K562 (cell line): Measurements from ENCODE around the gene BLTP3B. TPM values are rescaled to one million over a fixed set of nuclear protein-coding genes. Genes with fewer than 3 reads are reported as not detected.

Experiments
- ATAC-seq: fragments of 200-7000 bp; cut with Tn5 transposase; 3 replicates; pipeline ENCODE4 v1.9.1; 2020; ENCODE audit warnings: moderate library complexity
- BruUV-seq: library from RNA; stranded (reverse); fragments of 400-500 nt; replicated peaks from 2 replicates; lab custom pipeline; 2021; lab: Mats Ljungman, UMichigan
- CTCF ChIA-PET: fragments of 300-600 bp; formaldehyde crosslinking; extraction: SDS; loops from one replicate; lab custom pipeline; 2021; ENCODE audit warnings: low intra/inter-chr PET ratio; lab: Yijun Ruan, JAX
- POLR2A ChIA-PET: fragments of 300-600, 350-650 bp; sonication (Branson Sonifier 250); formaldehyde crosslinking; extraction: SDS; loops from one replicate; lab custom pipeline; 2021; ENCODE audit warnings: antibody characterized with exemption, inconsistent platforms; lab: Yijun Ruan, JAX
- DNase-seq, 4 experiments: peaks; one replicate each; pipeline versions ENCODE4 v3.0.0 to v3.0.0-alpha.2; 2011 to 2018; ENCODE audit warnings: low spot score in 3 of 4, mixed read lengths in 3 of 4; ENCODE audit errors: extremely low read depth in 1 of 4
- FAIRE-seq: peaks from 2 replicates; lab custom pipeline; 2011; peaks lifted over from hg19 to GRCh38; lab: Jason Lieb, UNC
- H2AFZ ChIP-seq: 2 replicates; pipeline ENCODE4 v1.6.0; 2011; ENCODE audit warnings: low read depth, low read length, control low read depth, inconsistent platforms
- H3K27ac ChIP-seq: fragments of 200-600 bp; 3 replicates; pipeline ENCODE4 v1.8.0; 2011; ENCODE audit warnings: low read depth, mild to moderate bottlenecking, control low read depth, inconsistent platforms, low read length, moderate library complexity, mixed read lengths; ENCODE audit errors: extremely low read depth
- H3K27me3 ChIP-seq, 2 experiments: fragments of 300-600 bp in 1 of 2; 2 replicates in 1 of 2; 3 replicates in 1 of 2; pipeline versions ENCODE4 v1.6.0 to v1.8.0; 2011; ENCODE audit warnings: inconsistent platforms in 2 of 2, low read length in 2 of 2, mild to moderate bottlenecking in 1 of 2, mixed read lengths in 1 of 2, moderate library complexity in 1 of 2; ENCODE audit not compliant: control insufficient read depth in 2 of 2, insufficient read depth in 2 of 2
- H3K36me3 ChIP-seq: fragments of 300-600 bp; 3 replicates; pipeline ENCODE4 v1.8.0; 2011; ENCODE audit warnings: mild to moderate bottlenecking, low read length, inconsistent platforms; ENCODE audit not compliant: control insufficient read depth, insufficient read depth
- H3K4me1 ChIP-seq, 2 experiments: fragments of 200-600 bp in 1 of 2; replicated peaks in 1 of 2; 2 replicates in 1 of 2; 3 replicates in 1 of 2; pipeline versions ENCODE4 v1.5.1 to v1.8.0; 2011; ENCODE audit warnings: inconsistent platforms in 2 of 2, low read length in 2 of 2, mild to moderate bottlenecking in 1 of 2, mixed read lengths in 1 of 2, moderate library complexity in 1 of 2; ENCODE audit not compliant: control insufficient read depth in 2 of 2, insufficient read depth in 2 of 2
- H3K4me2 ChIP-seq: 2 replicates; pipeline ENCODE4 v1.6.1; 2011; ENCODE audit warnings: low read length, control low read depth, inconsistent platforms, mixed read lengths; ENCODE audit not compliant: insufficient read depth
- H3K4me3 ChIP-seq: fragments of 200-600 bp; sonication (generic), shearing (Covaris generic); 2 replicates; pipeline ENCODE4 v1.5.1; 2016; ENCODE audit warnings: control low read depth, inconsistent platforms
- H3K79me2 ChIP-seq: fragments of 200-600 bp; 3 replicates; pipeline ENCODE4 v1.8.0; 2011; ENCODE audit warnings: low read length, inconsistent platforms; ENCODE audit not compliant: control insufficient read depth, insufficient read depth
- H3K9ac ChIP-seq, 2 experiments: 2 replicates each; pipeline versions ENCODE4 v1.6.0 to v1.6.1; 2011; ENCODE audit warnings: low read depth in 2 of 2, low read length in 2 of 2, control low read depth in 1 of 2, inconsistent platforms in 1 of 2, mild to moderate bottlenecking in 1 of 2, mixed read lengths in 1 of 2; ENCODE audit not compliant: insufficient read depth in 1 of 2
- H3K9me1 ChIP-seq: one replicate; pipeline ENCODE4 v1.6.0; 2011; ENCODE audit warnings: inconsistent platforms, mild to moderate bottlenecking, low read length, moderate library complexity; ENCODE audit not compliant: control insufficient read depth, insufficient read depth
- H3K9me3 ChIP-seq: replicated peaks from 2 replicates; pipeline ENCODE4 v1.5.1; 2011; ENCODE audit warnings: low read depth, low read length, inconsistent platforms; ENCODE audit not compliant: control insufficient read depth, insufficient read depth
- H4K20me1 ChIP-seq: replicated peaks from 2 replicates; pipeline ENCODE4 v1.6.1; 2011; ENCODE audit warnings: low read length, inconsistent platforms, mixed read lengths; ENCODE audit not compliant: control insufficient read depth, insufficient read depth
- CBX8 ChIP-seq: fragments of 200-600 bp; sonication (generic); IDR thresholded peaks from 2 replicates; pipeline ENCODE4 v1.6.1; 2012; ENCODE audit warnings: borderline replicate concordance, mixed run types, low read depth, mild to moderate bottlenecking, moderate library complexity, mixed read lengths, low read length, control low read depth, inconsistent platforms; ENCODE audit not compliant: poor library complexity, severe bottlenecking; ENCODE audit errors: extremely low read depth
- GTF2F1 ChIP-seq: IDR thresholded peaks from 2 replicates; pipeline ENCODE4 v1.6.1; 2011; ENCODE audit warnings: low read depth, low read length, improper control_type of control experiment
- MED1 ChIP-seq: sonication (generic); formaldehyde crosslinking; IDR thresholded peaks from 2 replicates; pipeline ENCODE4 v1.8.1; 2023; ENCODE audit warnings: missing genetic modification reagents, borderline replicate concordance
- MYC ChIP-seq, 2 experiments: fragments of 250-450 bp in 1 of 2; sonication (Bioruptor Pico) in 1 of 2; IDR thresholded peaks; 2 replicates each; pipeline versions ENCODE4 v1.5.1 to v1.6.1; 2012 to 2021; ENCODE audit warnings: low read depth in 2 of 2, borderline replicate concordance in 1 of 2, improper control_type of control experiment in 1 of 2, low read length in 1 of 2, mild to moderate bottlenecking in 1 of 2, moderate library complexity in 1 of 2
- NELFE ChIP-seq: IDR thresholded peaks from 2 replicates; pipeline ENCODE4 v1.6.1; 2011; ENCODE audit warnings: mild to moderate bottlenecking; ENCODE audit not compliant: insufficient read depth, insufficient read length
- OTX1 ChIP-seq: fragments of 450-650 bp; formaldehyde crosslinking; IDR thresholded peaks from 2 replicates; pipeline ENCODE4 v1.4.0; 2022; ENCODE audit warnings: mild to moderate bottlenecking
- RBM17 ChIP-seq: fragments of 200-400 bp; formaldehyde crosslinking; IDR thresholded peaks from 2 replicates; pipeline ENCODE4 v1.6.1; 2017; ENCODE audit warnings: low read depth, mild to moderate bottlenecking, low read length, borderline replicate concordance
- TCF3 ChIP-seq: sonication (generic); formaldehyde crosslinking; IDR thresholded peaks from 2 replicates; pipeline ENCODE4 v1.4.0; 2020; ENCODE audit warnings: mild to moderate bottlenecking, missing genetic modification reagents
- TCF7 ChIP-seq: sonication (generic); IDR thresholded peaks from 2 replicates; pipeline ENCODE4 v1.6.1; 2016; ENCODE audit warnings: antibody characterized with exemption, borderline replicate concordance
- TCFL5 ChIP-seq: fragments of 250-450 bp; sonication (Bioruptor Pico); conservative IDR thresholded peaks from 2 replicates; pipeline ENCODE4 v1.6.1; 2021; ENCODE audit warnings: mild to moderate bottlenecking, moderate library complexity, matching md5 sums
- WGBS: fragments of 100-300 bp; shearing (Covaris generic); methylation state at CpG from one replicate; pipeline ENCODE4 v1.1.6; 2016; ENCODE audit warnings: low coverage, mixed read lengths; ENCODE audit not compliant: insufficient coverage; ENCODE audit errors: missing lambda C conversion rate; 5-methylcytosine and 5-hydroxymethylcytosine counted together
- in situ Hi-C: fragments of 300-500 bp; cut with MboI; formaldehyde crosslinking; loops from 4 replicates; pipeline ENCODE4 v1.15.0; 2018; ENCODE audit warnings: inconsistent platforms, mixed read lengths
- intact Hi-C: fragments of 100-400 bp; cut with micrococcal nuclease; formaldehyde crosslinking; loops from 2 replicates; pipeline ENCODE4 v1.14.2; 2022
- polyA plus RNA-seq, 8 experiments: library from polyadenylated mRNA; depleted of rRNA in 4 of 8; stranded (reverse) in 5 of 8; unstranded in 3 of 8; fragments of >200 nt; fragmentation: Nextera tagmentation in 2 of 8; fragmentation: Illumina TruSeq in 1 of 8; extraction: Ambion mirVana in 2 of 8; extraction: Trizol in 1 of 8; gene quantifications; 2 replicates each; pipeline versions ENCODE4 v1.2.1 to v1.2.3, GENCODE V29; 2011 to 2014; ENCODE audit warnings: inconsistent platforms in 1 of 8, missing spikeins in 1 of 8
- total RNA-seq, 7 experiments: library from RNA; depleted of rRNA in 6 of 7; stranded (reverse); fragments of >200 nt in 6 of 7; fragmentation: Illumina TruSeq in 2 of 7; extraction: Trizol in 2 of 7; gene quantifications; 2 replicates each; pipeline versions ENCODE4 v1.2.1 to v1.2.3, GENCODE V29; 2011 to 2021; ENCODE audit warnings: low replicate concordance in 1 of 7
- TF ChIP-seq, protein P1 (sequence below): fragments of 450-650 bp; IDR thresholded peaks from 2 replicates; pipeline ENCODE4 v1.6.1; 2016; ENCODE audit warnings: borderline replicate concordance
- TF ChIP-seq, protein P2 (sequence below): sonication (generic); formaldehyde crosslinking; IDR thresholded peaks from 2 replicates; pipeline ENCODE4 v1.8.0; 2023; ENCODE audit warnings: mild to moderate bottlenecking, missing genetic modification reagents
- TF ChIP-seq, protein P3 (sequence below): fragments of 450-650 bp; IDR thresholded peaks from 2 replicates; pipeline ENCODE4 v1.6.1; 2014; ENCODE audit warnings: low read depth, mild to moderate bottlenecking, moderate library complexity, borderline replicate concordance

BLTP3B gene
- total and polyA plus RNA-seq, 9 of the 15 experiments (the other 6 are each of a cell fraction or from before 2014, with no cell fraction given) = 3.9 to 27.4 (median 19.7) TPM

DNA sequence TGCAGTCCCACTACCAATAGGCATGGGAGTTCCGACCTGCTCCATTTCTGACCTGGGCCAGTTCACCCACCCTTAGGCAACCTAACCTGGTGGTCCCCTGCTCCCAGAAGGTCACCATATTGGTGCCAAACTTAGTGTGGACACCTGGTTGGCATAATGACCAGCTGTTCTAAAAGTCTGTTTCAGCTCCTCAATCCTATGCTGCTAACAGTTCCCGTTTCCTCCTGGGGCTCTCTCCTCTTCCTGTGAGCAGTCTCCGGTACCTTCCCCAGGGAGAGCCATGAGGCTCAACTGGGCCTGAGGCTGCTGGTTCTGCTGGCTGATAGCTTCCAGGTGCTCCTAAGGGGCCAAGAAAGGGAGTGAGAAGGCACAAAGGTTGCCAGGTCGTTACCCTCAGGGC, 15.9 kb upstream of the BLTP3B start (continued):
- TF ChIP-seq, protein P1, sequence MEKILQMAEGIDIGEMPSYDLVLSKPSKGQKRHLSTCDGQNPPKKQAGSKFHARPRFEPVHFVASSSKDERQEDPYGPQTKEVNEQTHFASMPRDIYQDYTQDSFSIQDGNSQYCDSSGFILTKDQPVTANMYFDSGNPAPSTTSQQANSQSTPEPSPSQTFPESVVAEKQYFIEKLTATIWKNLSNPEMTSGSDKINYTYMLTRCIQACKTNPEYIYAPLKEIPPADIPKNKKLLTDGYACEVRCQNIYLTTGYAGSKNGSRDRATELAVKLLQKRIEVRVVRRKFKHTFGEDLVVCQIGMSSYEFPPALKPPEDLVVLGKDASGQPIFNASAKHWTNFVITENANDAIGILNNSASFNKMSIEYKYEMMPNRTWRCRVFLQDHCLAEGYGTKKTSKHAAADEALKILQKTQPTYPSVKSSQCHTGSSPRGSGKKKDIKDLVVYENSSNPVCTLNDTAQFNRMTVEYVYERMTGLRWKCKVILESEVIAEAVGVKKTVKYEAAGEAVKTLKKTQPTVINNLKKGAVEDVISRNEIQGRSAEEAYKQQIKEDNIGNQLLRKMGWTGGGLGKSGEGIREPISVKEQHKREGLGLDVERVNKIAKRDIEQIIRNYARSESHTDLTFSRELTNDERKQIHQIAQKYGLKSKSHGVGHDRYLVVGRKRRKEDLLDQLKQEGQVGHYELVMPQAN = no peak
- no peak for TF ChIP-seq CBX8
- TF ChIP-seq, protein P2, sequence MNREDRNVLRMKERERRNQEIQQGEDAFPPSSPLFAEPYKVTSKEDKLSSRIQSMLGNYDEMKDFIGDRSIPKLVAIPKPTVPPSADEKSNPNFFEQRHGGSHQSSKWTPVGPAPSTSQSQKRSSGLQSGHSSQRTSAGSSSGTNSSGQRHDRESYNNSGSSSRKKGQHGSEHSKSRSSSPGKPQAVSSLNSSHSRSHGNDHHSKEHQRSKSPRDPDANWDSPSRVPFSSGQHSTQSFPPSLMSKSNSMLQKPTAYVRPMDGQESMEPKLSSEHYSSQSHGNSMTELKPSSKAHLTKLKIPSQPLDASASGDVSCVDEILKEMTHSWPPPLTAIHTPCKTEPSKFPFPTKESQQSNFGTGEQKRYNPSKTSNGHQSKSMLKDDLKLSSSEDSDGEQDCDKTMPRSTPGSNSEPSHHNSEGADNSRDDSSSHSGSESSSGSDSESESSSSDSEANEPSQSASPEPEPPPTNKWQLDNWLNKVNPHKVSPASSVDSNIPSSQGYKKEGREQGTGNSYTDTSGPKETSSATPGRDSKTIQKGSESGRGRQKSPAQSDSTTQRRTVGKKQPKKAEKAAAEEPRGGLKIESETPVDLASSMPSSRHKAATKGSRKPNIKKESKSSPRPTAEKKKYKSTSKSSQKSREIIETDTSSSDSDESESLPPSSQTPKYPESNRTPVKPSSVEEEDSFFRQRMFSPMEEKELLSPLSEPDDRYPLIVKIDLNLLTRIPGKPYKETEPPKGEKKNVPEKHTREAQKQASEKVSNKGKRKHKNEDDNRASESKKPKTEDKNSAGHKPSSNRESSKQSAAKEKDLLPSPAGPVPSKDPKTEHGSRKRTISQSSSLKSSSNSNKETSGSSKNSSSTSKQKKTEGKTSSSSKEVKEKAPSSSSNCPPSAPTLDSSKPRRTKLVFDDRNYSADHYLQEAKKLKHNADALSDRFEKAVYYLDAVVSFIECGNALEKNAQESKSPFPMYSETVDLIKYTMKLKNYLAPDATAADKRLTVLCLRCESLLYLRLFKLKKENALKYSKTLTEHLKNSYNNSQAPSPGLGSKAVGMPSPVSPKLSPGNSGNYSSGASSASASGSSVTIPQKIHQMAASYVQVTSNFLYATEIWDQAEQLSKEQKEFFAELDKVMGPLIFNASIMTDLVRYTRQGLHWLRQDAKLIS = no peak

DNA sequence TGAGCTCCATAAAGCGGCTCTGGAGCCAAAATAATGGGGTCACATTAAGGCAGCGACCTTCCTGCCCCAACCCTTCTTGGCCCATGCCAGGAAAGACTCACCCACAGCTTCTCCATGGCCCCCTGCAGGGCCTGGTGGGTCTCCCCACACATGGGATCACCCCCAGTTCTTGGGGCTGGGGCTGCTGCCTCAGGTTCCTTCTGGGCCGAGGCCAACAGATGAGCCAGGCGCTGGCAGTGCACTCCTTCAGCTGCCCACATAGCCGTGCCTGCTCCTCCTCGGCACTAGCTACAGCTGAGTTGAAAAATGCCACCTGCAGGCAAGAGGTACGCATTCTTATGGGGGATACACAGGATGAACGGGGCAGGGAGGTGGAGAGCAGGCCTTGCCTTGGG, 14.8 kb upstream of the BLTP3B start:
- H3K4me1 ChIP-seq = no peaks in the 10 kb centered on the region
- no peaks in the 10 kb centered on the region for H3K79me2 ChIP-seq
- no peak for DNase-seq
- no peak for FAIRE-seq
- H3K27me3 ChIP-seq = peaks cover 5 to 21% of the 10 kb centered on the region in 2 experiments
- peak overlapping the region in 1 of 2 experiments; percentile 17; a peak in 1 of 4 replicates for H3K9ac ChIP-seq
- WGBS = 6% methylated on average over 8 of the region's 8 CpGs
- ChIA-PET POLR2A (no interaction called here), CTCF (no interaction called here)
- BruUV-seq = no TSS peak
- H4K20me1 ChIP-seq = no peaks in the 10 kb centered on the region
- H3K4me2 ChIP-seq = no peak overlapping the region
- no peak for ATAC-seq
- no peaks in the 10 kb centered on the region for H3K36me3 ChIP-seq
- H3K9me3 ChIP-seq = no peaks in the 10 kb centered on the region
- in situ Hi-C loops = no loop called here
- no peaks in the 10 kb centered on the region for H3K9me1 ChIP-seq
- no peak overlapping the region for H2AFZ ChIP-seq
- no peak overlapping the region for H3K27ac ChIP-seq
- intact Hi-C loops = no loop called here
- no peak overlapping the region for H3K4me3 ChIP-seq
- TF ChIP-seq RBM17 (no peak), MED1 (CRISPR knock-in tag) (no peak), MYC (IDR thresholded peaks at IDR 0.05; ENCODE audit: low read depth, low read length) (no peak), MYC (CRISPR knock-in tag; IDR thresholded peaks at IDR 0.05; ENCODE audit: borderline replicate concordance, low read depth) (no peak), TCF7 (no peak), NELFE (no peak), TCFL5 (CRISPR knock-in tag) (no peak), GTF2F1 (no peak), OTX1 (CRISPR knock-in tag) (no peak), TCF3 (CRISPR knock-in tag) (no peak)
- TF ChIP-seq, protein P3, sequence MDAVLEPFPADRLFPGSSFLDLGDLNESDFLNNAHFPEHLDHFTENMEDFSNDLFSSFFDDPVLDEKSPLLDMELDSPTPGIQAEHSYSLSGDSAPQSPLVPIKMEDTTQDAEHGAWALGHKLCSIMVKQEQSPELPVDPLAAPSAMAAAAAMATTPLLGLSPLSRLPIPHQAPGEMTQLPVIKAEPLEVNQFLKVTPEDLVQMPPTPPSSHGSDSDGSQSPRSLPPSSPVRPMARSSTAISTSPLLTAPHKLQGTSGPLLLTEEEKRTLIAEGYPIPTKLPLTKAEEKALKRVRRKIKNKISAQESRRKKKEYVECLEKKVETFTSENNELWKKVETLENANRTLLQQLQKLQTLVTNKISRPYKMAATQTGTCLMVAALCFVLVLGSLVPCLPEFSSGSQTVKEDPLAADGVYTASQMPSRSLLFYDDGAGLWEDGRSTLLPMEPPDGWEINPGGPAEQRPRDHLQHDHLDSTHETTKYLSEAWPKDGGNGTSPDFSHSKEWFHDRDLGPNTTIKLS = no peak
